A549 (cell line): ENCODE measurements around the gene RAB30.

Experiments used
- CEBPB ChIP-seq, 2 experiments: fragments of >200 bp in 1 of 2; sonication (Bioruptor Twin) in 1 of 2; formaldehyde crosslinking in 1 of 2; IDR thresholded peaks; 2 replicates each; pipeline ENCODE4 v1.6.1; 2012 to 2016
- CTCF ChIP-seq: fragments of >200 bp; sonication (Bioruptor Twin); formaldehyde crosslinking; IDR thresholded peaks from 3 replicates; pipeline ENCODE4 v1.5.1; 2016
- E2F6 ChIP-seq: IDR thresholded peaks from 2 replicates; pipeline ENCODE4 v1.6.1; 2012; ENCODE audit warnings: low read depth, borderline replicate concordance
- ELK1 ChIP-seq: fragments of 150-350 bp; IDR thresholded peaks from 2 replicates; pipeline ENCODE4 v1.6.1; 2014; ENCODE audit warnings: low read depth, mild to moderate bottlenecking, low read length
- ESRRA ChIP-seq: fragments of 150-350 bp; IDR thresholded peaks from 2 replicates; pipeline ENCODE4 v1.6.1; 2014; ENCODE audit warnings: mild to moderate bottlenecking, low read length, borderline replicate concordance
- JUN ChIP-seq, 2 experiments: fragments of >200 bp; sonication (Bioruptor Twin); formaldehyde crosslinking; IDR thresholded peaks; 2 replicates in 1 of 2; 3 replicates in 1 of 2; pipeline ENCODE4 v1.6.1; 2016 to 2017
- MAFK ChIP-seq: fragments of 450-650 bp; IDR thresholded peaks from 2 replicates; pipeline ENCODE4 v1.6.1; 2014; ENCODE audit not compliant: partially characterized antibody
- MAZ ChIP-seq: fragments of 150-350 bp; IDR thresholded peaks from 2 replicates; pipeline ENCODE4 v1.6.1; 2014; ENCODE audit warnings: antibody characterized with exemption, low read depth, low read length, borderline replicate concordance
- NPAS2 ChIP-seq: fragments of 250-450 bp; sonication (Bioruptor Pico); IDR thresholded peaks from 2 replicates; pipeline ENCODE4 v1.8.0; 2022; ENCODE audit warnings: mild to moderate bottlenecking, moderate library complexity, borderline replicate concordance
- POLR2A ChIP-seq: IDR thresholded peaks from 2 replicates; pipeline ENCODE4 v1.6.1; 2012; ENCODE audit warnings: mild to moderate bottlenecking, low read length
- RAD21 ChIP-seq, 2 experiments: fragments of >200 bp in 1 of 2; sonication (Bioruptor Twin) in 1 of 2; formaldehyde crosslinking in 1 of 2; IDR thresholded peaks in 1 of 2; conservative IDR thresholded peaks in 1 of 2; 2 replicates in 1 of 2; 3 replicates in 1 of 2; pipeline ENCODE4 v1.6.1; 2012 to 2018; ENCODE audit warnings: inconsistent platforms in 1 of 2
- ZNF302 ChIP-seq: fragments of 250-450 bp; sonication (Bioruptor Pico); IDR thresholded peaks from 2 replicates; pipeline ENCODE4 v1.9.0; 2021; ENCODE audit warnings: inconsistent platforms, mild to moderate bottlenecking, moderate library complexity
- ZSCAN20 ChIP-seq: fragments of 250-450 bp; sonication (Bioruptor Pico); IDR thresholded peaks from 2 replicates; pipeline ENCODE4 v1.8.0; 2022; ENCODE audit warnings: mild to moderate bottlenecking, moderate library complexity

GRCh38 chr11:83070044-83070701 is 1.5 kb downstream of the RAB30 start:
- TF ChIP-seq MAFK = no peak
- TF ChIP-seq POLR2A = no peak
- no peak for TF ChIP-seq CTCF
- TF ChIP-seq ZNF302 = no peak
- no peak for TF ChIP-seq JUN (IDR thresholded peaks at IDR 0.05)
- TF ChIP-seq ELK1 = no peak
- TF ChIP-seq CEBPB (IDR thresholded peaks at IDR 0.05) = no peak
- no peak for TF ChIP-seq ZSCAN20 (CRISPR knock-in tag)
- TF ChIP-seq E2F6 = no peak
- TF ChIP-seq NPAS2 (CRISPR knock-in tag) = no peak
- TF ChIP-seq MAZ = no peak
- no peak for TF ChIP-seq RAD21 (conservative IDR thresholded peaks at IDR 0.05 in 1 of 2, IDR thresholded peaks at IDR 0.05 in 1 of 2)
- TF ChIP-seq ESRRA = no peak
